ENCODE measurements around the gene FANCC.

- TF ChIP-seq, protein P1, sequence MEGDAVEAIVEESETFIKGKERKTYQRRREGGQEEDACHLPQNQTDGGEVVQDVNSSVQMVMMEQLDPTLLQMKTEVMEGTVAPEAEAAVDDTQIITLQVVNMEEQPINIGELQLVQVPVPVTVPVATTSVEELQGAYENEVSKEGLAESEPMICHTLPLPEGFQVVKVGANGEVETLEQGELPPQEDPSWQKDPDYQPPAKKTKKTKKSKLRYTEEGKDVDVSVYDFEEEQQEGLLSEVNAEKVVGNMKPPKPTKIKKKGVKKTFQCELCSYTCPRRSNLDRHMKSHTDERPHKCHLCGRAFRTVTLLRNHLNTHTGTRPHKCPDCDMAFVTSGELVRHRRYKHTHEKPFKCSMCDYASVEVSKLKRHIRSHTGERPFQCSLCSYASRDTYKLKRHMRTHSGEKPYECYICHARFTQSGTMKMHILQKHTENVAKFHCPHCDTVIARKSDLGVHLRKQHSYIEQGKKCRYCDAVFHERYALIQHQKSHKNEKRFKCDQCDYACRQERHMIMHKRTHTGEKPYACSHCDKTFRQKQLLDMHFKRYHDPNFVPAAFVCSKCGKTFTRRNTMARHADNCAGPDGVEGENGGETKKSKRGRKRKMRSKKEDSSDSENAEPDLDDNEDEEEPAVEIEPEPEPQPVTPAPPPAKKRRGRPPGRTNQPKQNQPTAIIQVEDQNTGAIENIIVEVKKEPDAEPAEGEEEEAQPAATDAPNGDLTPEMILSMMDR (IDR thresholded peaks at IDR 0.05 in 8 of 11, conservative IDR thresholded peaks at IDR 0.05 in 3 of 11): no peak
- no peak for TF ChIP-seq POLR2AphosphoS5 (IDR thresholded peaks at IDR 0.05)
Observed at GRCh38 chr9:95089257-95090022, 228.1 kb downstream of the FANCC start.

All from spleen (tissue), 7 donors.